Endothelial cell of umbilical vein (primary cell): ENCODE data around the gene SCN10A. TPM values are rescaled to one million over a fixed set of nuclear protein-coding genes. Genes with fewer than 3 reads are reported as not detected.
A peak's percentile ranks its signal among the peaks of the same experiment; 100 is the strongest.

Experiments used
- BruUV-seq: library from RNA; stranded (reverse); fragments of 400-500 nt; replicated peaks from 2 replicates; lab custom pipeline; 2021; lab: Mats Ljungman, UMichigan
- CTCF ChIA-PET: fragments of 300-600, 350-600 bp; sonication (Branson Sonifier 250); formaldehyde crosslinking; loops from one replicate; lab custom pipeline; 2021; ENCODE audit warnings: antibody characterized with exemption, inconsistent platforms; lab: Charles Lee
- POLR2A ChIA-PET: fragments of 300-600, 350-600 bp; sonication (Branson Sonifier 250); formaldehyde crosslinking; loops from one replicate; lab custom pipeline; 2021; ENCODE audit warnings: antibody characterized with exemption, inconsistent platforms; lab: Charles Lee
- DNase-seq: peaks from one replicate; pipeline ENCODE4 v3.0.0-alpha.2; 2011; ENCODE audit warnings: low read depth, low spot score
- FAIRE-seq: peaks from 2 replicates; lab custom pipeline; 2011; peaks lifted over from hg19 to GRCh38; lab: Jason Lieb, UNC
- H2AFZ ChIP-seq: 2 replicates; pipeline ENCODE4 v1.6.0; 2012; ENCODE audit warnings: low read depth, low read length, control low read depth, inconsistent platforms
- H3K27ac ChIP-seq: 2 replicates; pipeline ENCODE4 v1.5.1; 2011; ENCODE audit warnings: low read depth, mild to moderate bottlenecking, control low read depth, low read length, moderate library complexity; ENCODE audit not compliant: insufficient read depth
- H3K27me3 ChIP-seq, 2 experiments: 2 replicates each; pipeline versions ENCODE4 v1.6.0 to v1.6.1; 2011; ENCODE audit warnings: low read length in 2 of 2, mixed read lengths in 1 of 2; ENCODE audit not compliant: control insufficient read depth in 2 of 2, insufficient read depth in 2 of 2
- H3K36me3 ChIP-seq, 2 experiments: 2 replicates in 1 of 2; 3 replicates in 1 of 2; pipeline ENCODE4 v1.5.1; 2011; ENCODE audit warnings: low read length in 2 of 2, mild to moderate bottlenecking in 1 of 2, moderate library complexity in 1 of 2; ENCODE audit not compliant: control insufficient read depth in 2 of 2, insufficient read depth in 2 of 2; ENCODE audit errors: extremely low read depth in 1 of 2
- H3K4me1 ChIP-seq: 3 replicates; pipeline ENCODE4 v1.5.1; 2011; ENCODE audit warnings: mild to moderate bottlenecking, low read length; ENCODE audit not compliant: control insufficient read depth, insufficient read depth; ENCODE audit errors: extremely low read depth
- H3K4me2 ChIP-seq: 2 replicates; pipeline ENCODE4 v1.6.1; 2011; ENCODE audit warnings: low read length, control low read depth, mixed read lengths; ENCODE audit not compliant: insufficient read depth
- H3K4me3 ChIP-seq, 3 experiments: fragments of 200-600 bp in 1 of 3; sonication (generic), shearing (Covaris generic) in 1 of 3; replicated peaks in 1 of 3; 2 replicates each; pipeline ENCODE4 v1.5.1; 2011 to 2016; ENCODE audit warnings: control low read depth in 3 of 3, low read length in 3 of 3, mild to moderate bottlenecking in 2 of 3, inconsistent platforms in 1 of 3, low read depth in 1 of 3, moderate library complexity in 1 of 3; ENCODE audit not compliant: insufficient read depth in 1 of 3
- H3K79me2 ChIP-seq: 2 replicates; pipeline ENCODE4 v1.6.0; 2012; ENCODE audit warnings: low read length, inconsistent platforms; ENCODE audit not compliant: control insufficient read depth, insufficient read depth
- H3K9ac ChIP-seq: replicated peaks from 2 replicates; pipeline ENCODE3; 2011; ENCODE audit warnings: low read length, control low read depth; ENCODE audit not compliant: insufficient read depth; ENCODE audit errors: extremely low read depth
- H3K9me1 ChIP-seq: replicated peaks from 3 replicates; pipeline ENCODE4 v1.6.0; 2011; ENCODE audit warnings: mild to moderate bottlenecking, low read length; ENCODE audit not compliant: control insufficient read depth, insufficient read depth; ENCODE audit errors: extremely low read depth
- H3K9me3 ChIP-seq: replicated peaks from 2 replicates; pipeline ENCODE4 v1.5.1; 2012; ENCODE audit warnings: low read length, inconsistent platforms; ENCODE audit not compliant: control insufficient read depth, insufficient read depth
- H4K20me1 ChIP-seq: replicated peaks from 2 replicates; pipeline ENCODE3; 2011; ENCODE audit warnings: mild to moderate bottlenecking, low read length; ENCODE audit not compliant: control insufficient read depth, insufficient read depth; ENCODE audit errors: extremely low read depth
- CTCF ChIP-seq, 2 donors: IDR thresholded peaks; 1 replicate in 1 of 2; 2 replicates in 1 of 2; pipeline ENCODE4 v1.5.1; 2011; ENCODE audit warnings: low read length in 2 of 2, mild to moderate bottlenecking in 2 of 2, moderate library complexity in 2 of 2, control low read depth in 1 of 2, inconsistent platforms in 1 of 2, low read depth in 1 of 2; ENCODE audit not compliant: insufficient read depth in 1 of 2; ENCODE audit errors: extremely low read depth in 1 of 2
- EZH2 ChIP-seq: IDR thresholded peaks from 2 replicates; pipeline ENCODE4 v1.6.1; 2012; ENCODE audit warnings: borderline replicate concordance, low read depth, mild to moderate bottlenecking, moderate library complexity, low read length, inconsistent platforms; ENCODE audit not compliant: severe bottlenecking
- FOS ChIP-seq: IDR thresholded peaks from 2 replicates; pipeline ENCODE4 v1.6.1; 2011; ENCODE audit warnings: mild to moderate bottlenecking, low read length, moderate library complexity, borderline replicate concordance; ENCODE audit not compliant: insufficient read depth
- GATA2 ChIP-seq: IDR thresholded peaks from 2 replicates; pipeline ENCODE4 v1.7.0; 2011; ENCODE audit warnings: low read depth, mild to moderate bottlenecking, moderate library complexity, mixed read lengths, low read length; ENCODE audit not compliant: insufficient read length, insufficient read depth
- JUN ChIP-seq: IDR thresholded peaks from 2 replicates; pipeline ENCODE4 v1.6.1; 2011; ENCODE audit warnings: borderline replicate concordance, low read depth; ENCODE audit not compliant: insufficient read length, insufficient read depth
- MAX ChIP-seq: IDR thresholded peaks from 2 replicates; pipeline ENCODE4 v1.6.1; 2011; ENCODE audit not compliant: insufficient read depth, insufficient read length
- MYC ChIP-seq: IDR thresholded peaks from one replicate; pipeline ENCODE4 v1.6.1; 2011; ENCODE audit warnings: mild to moderate bottlenecking, low read depth, low read length
- POLR2A ChIP-seq: IDR thresholded peaks from 2 replicates; pipeline ENCODE4 v1.6.1; 2012; ENCODE audit warnings: low read depth, mild to moderate bottlenecking, control low read depth, low read length
- POLR2AphosphoS5 ChIP-seq: IDR thresholded peaks from 2 replicates; pipeline ENCODE4 v1.6.1; 2012; ENCODE audit warnings: low read depth, mild to moderate bottlenecking, control low read depth, low read length, moderate library complexity; ENCODE audit not compliant: insufficient read depth
- dilution Hi-C: fragments of 300-500 bp; cut with MboI; formaldehyde crosslinking; loops from one replicate; pipeline ENCODE4 v1.15.0; 2019; ENCODE audit warnings: low sequenced_read_pairs; ENCODE audit not compliant: extremely low pct_ligation_motif_present
- intact Hi-C: fragments of 100-400 bp; cut with micrococcal nuclease; formaldehyde crosslinking; loops from one replicate; pipeline ENCODE4 v1.10.0; 2022
- polyA plus RNA-seq, 4 experiments: library from polyadenylated mRNA; depleted of rRNA in 3 of 4; stranded (reverse) in 3 of 4; unstranded in 1 of 4; fragments of >200 nt; gene quantifications; 2 replicates each; pipeline versions ENCODE4 v1.2.1 to v1.2.3, GENCODE V29; 2011 to 2012; ENCODE audit warnings: missing spikeins in 1 of 4
- total RNA-seq: library from RNA; stranded (reverse); gene quantifications from 2 replicates; pipeline ENCODE4 v1.2.3, GENCODE V29; 2021

Gene SCN10A
- total and polyA plus RNA-seq, 2 donors (not counting 3 experiments of a cell fraction or from before 2014, with no cell fraction given), result 0.07 TPM; not detected in 1

GRCh38 chr3:38653685-38654537 lies 162.1 kb downstream of the SCN10A start:
- TF ChIP-seq MAX (no peak), EZH2 (no peak), FOS (no peak)
- H3K9me3 ChIP-seq, result no peaks in the 10 kb centered on the region
- ChIA-PET CTCF (interaction anchor here (1.6 to 14.0 kb wide), 7 partner anchors 9 to 190 kb away, joined by 4 to 455 read pairs (median 22); partner anchors contain the start of gene EXOG), POLR2A (no interaction called here)
- H3K4me3 ChIP-seq, result no peak overlapping the region
- dilution Hi-C loops, result no loop called here
- H3K79me2 ChIP-seq, result no peaks in the 10 kb centered on the region
- H2AFZ ChIP-seq, result no peak overlapping the region
- H3K27me3 ChIP-seq, result peaks cover 14 to 15% of the 10 kb centered on the region in 2 experiments
- no peak for DNase-seq
- no peaks in the 10 kb centered on the region for H3K9me1 ChIP-seq
- no peak overlapping the region for H3K9ac ChIP-seq
- no peak overlapping the region for H3K4me2 ChIP-seq
- BruUV-seq, result no TSS peak
- H4K20me1 ChIP-seq, result no peaks in the 10 kb centered on the region
- H3K27ac ChIP-seq, result peak overlapping the region; percentile 8
- peaks cover 6% of the 10 kb centered on the region for H3K4me1 ChIP-seq
- intact Hi-C loops, result loop anchor here (5.0 to 10.0 kb wide), 3 partner anchors 68 to 519 kb away; partner anchors contain the start of genes ACAA1, MYD88 and XYLB
- H3K36me3 ChIP-seq, result no peaks in the 10 kb centered on the region
- FAIRE-seq, result no peak

- no peak for TF ChIP-seq MYC
- TF ChIP-seq MAX, result no peak
- no peak for TF ChIP-seq GATA2
- TF ChIP-seq POLR2AphosphoS5, result no peak
- no peak for TF ChIP-seq FOS
- no peak for TF ChIP-seq POLR2A
- TF ChIP-seq CTCF (IDR thresholded peaks at IDR 0.05; ENCODE audit: extremely low read depth in 1 of 2, insufficient read depth in 1 of 2, low read depth in 1 of 2, low read length in 2 of 2), result no peak
- TF ChIP-seq JUN, result no peak
- TF ChIP-seq EZH2, result no peak
- BruUV-seq, result no TSS peak
- Histone ChIP-seq H3K4me3 (no peak overlapping the region), H4K20me1 (no peaks in the 10 kb centered on the region), H3K36me3 (no peaks in the 10 kb centered on the region), H3K4me1 (peaks cover 10% of the 10 kb centered on the region), H2AFZ (no peak overlapping the region), H3K27ac (no peak overlapping the region), H3K27me3 (peaks cover 5 to 9% of the 10 kb centered on the region in 2 experiments), H3K79me2 (peaks cover 3% of the 10 kb centered on the region), H3K9ac (no peak overlapping the region), H3K4me2 (no peak overlapping the region), H3K9me1 (no peaks in the 10 kb centered on the region), H3K9me3 (no peaks in the 10 kb centered on the region)
- FAIRE-seq (no peak), DNase-seq (no peak)
- dilution Hi-C loops (no loop called here), intact Hi-C loops (loop anchor here (5.0 to 10.0 kb wide), 3 partner anchors 69 to 518 kb away; partner anchors contain the start of genes ACAA1, MYD88 and XYLB)
- ChIA-PET CTCF (interaction anchor here (1.6 to 14.0 kb wide), 5 partner anchors 10 to 191 kb away, joined by 4 to 455 read pairs (median 23); no protein-coding TSS in a partner anchor), POLR2A (no interaction called here)
Measured at GRCh38 chr3:38652934-38653333, 163.1 kb downstream of the SCN10A start.
